ENCODE measurements around the gene NECAB2. TPM values are rescaled to one million over a fixed set of nuclear protein-coding genes. Genes with fewer than 3 reads are reported as not detected.

Gene NECAB2
- total RNA-seq, 1 donor from 2014 or later = 1.2 TPM

GRCh38 chr16:84016477-84016876 is 48.4 kb downstream of the NECAB2 start:
- Mint-ChIP-seq H3K9me3 (ENCODE audit: unreplicated experiment) (peaks cover 3% of the 10 kb centered on the region), H3K27me3 (ENCODE audit: unreplicated experiment) (peaks cover 5% of the 10 kb centered on the region), H3K27ac (ENCODE audit: unreplicated experiment) (no peak overlapping the region), H3K4me1 (ENCODE audit: unreplicated experiment) (no peaks in the 10 kb centered on the region), H3K36me3 (ENCODE audit: low read depth, unreplicated experiment) (peaks cover 2% of the 10 kb centered on the region), H3K4me3 (ENCODE audit: unreplicated experiment) (no peak overlapping the region)
- no peak for DNase-seq (ENCODE audit: low spot score)
- TF ChIP-seq CTCF (IDR thresholded peaks at IDR 0.05; ENCODE audit: unreplicated experiment) = no peak

DNA sequence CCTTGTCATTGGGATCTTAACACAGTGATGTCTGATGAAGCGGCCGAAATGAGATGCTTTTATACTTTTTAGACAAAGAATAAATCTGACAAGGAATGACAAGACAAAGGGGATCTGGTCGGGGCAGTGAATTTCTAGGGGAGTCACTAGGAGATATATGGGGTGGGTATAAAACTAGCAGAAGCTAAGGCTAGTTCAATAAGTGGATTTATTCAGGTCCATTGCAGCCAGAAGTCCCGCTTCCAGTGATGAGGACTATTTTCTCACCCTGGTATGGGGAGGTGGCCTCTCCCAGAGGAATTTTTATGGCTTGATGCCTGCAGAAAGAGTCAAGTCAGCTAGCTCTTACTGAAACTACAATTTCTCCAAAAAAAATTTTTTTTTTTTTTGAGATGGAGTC is 50.7 kb downstream of the NECAB2 start:
- TF ChIP-seq CTCF (IDR thresholded peaks at IDR 0.05; ENCODE audit: unreplicated experiment) = no peak
- DNase-seq (ENCODE audit: low spot score) = no peak
- peak overlapping the region; percentile 37 for H3K4me3 Mint-ChIP-seq (ENCODE audit: unreplicated experiment)
- H3K27me3 Mint-ChIP-seq (ENCODE audit: unreplicated experiment) = peaks cover 9% of the 10 kb centered on the region
- H3K9me3 Mint-ChIP-seq (ENCODE audit: unreplicated experiment) = peaks cover 5% of the 10 kb centered on the region
- H3K4me1 Mint-ChIP-seq (ENCODE audit: unreplicated experiment) = no peaks in the 10 kb centered on the region
- H3K36me3 Mint-ChIP-seq (ENCODE audit: low read depth, unreplicated experiment) = peaks cover 5% of the 10 kb centered on the region
- no peak overlapping the region for H3K27ac Mint-ChIP-seq (ENCODE audit: unreplicated experiment)

DNA sequence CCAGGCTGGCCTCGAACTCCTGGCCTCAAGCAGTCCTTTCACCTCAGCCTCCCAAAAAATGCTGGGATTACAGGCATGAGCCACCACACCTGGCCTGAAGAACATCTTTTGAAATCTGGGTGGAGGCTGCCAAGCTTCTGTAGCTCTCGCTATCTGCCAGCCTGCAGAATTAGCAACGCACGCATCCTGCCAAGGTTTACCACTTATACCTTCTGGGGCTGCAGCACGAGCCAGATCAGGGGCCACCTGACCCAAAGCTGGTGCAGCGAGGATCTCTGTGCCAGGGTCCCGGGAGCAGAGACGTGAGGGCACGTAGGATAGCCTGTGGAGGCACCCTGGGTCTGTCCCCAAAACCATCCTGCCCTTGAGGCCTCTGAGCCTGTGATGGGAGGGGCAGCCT is 52.3 kb downstream of the NECAB2 start:
- Mint-ChIP-seq H3K9me3 (ENCODE audit: unreplicated experiment) (peaks cover 5% of the 10 kb centered on the region), H3K36me3 (ENCODE audit: low read depth, unreplicated experiment) (peaks cover 5% of the 10 kb centered on the region), H3K4me3 (ENCODE audit: unreplicated experiment) (no peak overlapping the region), H3K27me3 (ENCODE audit: unreplicated experiment) (peaks cover 12% of the 10 kb centered on the region), H3K4me1 (ENCODE audit: unreplicated experiment) (no peaks in the 10 kb centered on the region), H3K27ac (ENCODE audit: unreplicated experiment) (no peak overlapping the region)
- no peak for DNase-seq (ENCODE audit: low spot score)
- no peak for TF ChIP-seq CTCF (IDR thresholded peaks at IDR 0.05; ENCODE audit: unreplicated experiment)

DNA sequence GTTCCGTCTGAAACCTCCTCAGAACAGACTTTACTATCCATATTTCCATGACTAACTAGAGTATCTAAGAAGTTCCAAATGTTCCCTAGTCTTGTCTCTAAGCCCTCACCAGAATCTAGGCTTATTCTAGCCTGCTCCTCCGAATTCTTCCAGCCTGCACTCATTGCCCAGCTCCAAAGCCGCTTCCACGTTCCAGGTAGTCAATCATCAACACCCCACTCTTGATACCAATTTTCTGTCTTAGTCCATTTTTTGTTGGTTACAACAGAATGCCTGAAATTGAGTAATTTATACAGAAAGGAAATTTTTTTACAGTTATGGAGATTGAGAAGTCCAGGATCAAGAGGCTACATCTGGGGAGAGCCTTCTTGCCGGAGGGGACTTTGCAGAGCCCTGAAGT is 53.4 kb downstream of the NECAB2 start:
- Mint-ChIP-seq H3K4me1 (ENCODE audit: unreplicated experiment) (no peaks in the 10 kb centered on the region), H3K9me3 (ENCODE audit: unreplicated experiment) (peaks cover 5% of the 10 kb centered on the region), H3K36me3 (ENCODE audit: low read depth, unreplicated experiment) (peaks cover 5% of the 10 kb centered on the region), H3K4me3 (ENCODE audit: unreplicated experiment) (no peak overlapping the region), H3K27ac (ENCODE audit: unreplicated experiment) (no peak overlapping the region), H3K27me3 (ENCODE audit: unreplicated experiment) (peaks cover 10% of the 10 kb centered on the region)
- TF ChIP-seq CTCF (IDR thresholded peaks at IDR 0.05; ENCODE audit: unreplicated experiment) = no peak
- no peak for DNase-seq (ENCODE audit: low spot score)

- H3K36me3 Mint-ChIP-seq (ENCODE audit: low read depth, unreplicated experiment) = peaks cover 5% of the 10 kb centered on the region
- peaks cover 11% of the 10 kb centered on the region for H3K27me3 Mint-ChIP-seq (ENCODE audit: unreplicated experiment)
- H3K4me3 Mint-ChIP-seq (ENCODE audit: unreplicated experiment) = no peak overlapping the region
- no peak overlapping the region for H3K27ac Mint-ChIP-seq (ENCODE audit: unreplicated experiment)
- DNase-seq (ENCODE audit: low spot score) = no peak
- H3K9me3 Mint-ChIP-seq (ENCODE audit: unreplicated experiment) = peaks cover 5% of the 10 kb centered on the region
- no peaks in the 10 kb centered on the region for H3K4me1 Mint-ChIP-seq (ENCODE audit: unreplicated experiment)
- TF ChIP-seq CTCF (IDR thresholded peaks at IDR 0.05; ENCODE audit: unreplicated experiment) = no peak
These were observed 54.6 kb downstream of the NECAB2 start for GRCh38 chr16:84022644-84023043.
